CD4-positive, alpha-beta T cell (primary cell): ENCODE data around the gene MT1G. TPM values are rescaled to one million over a fixed set of nuclear protein-coding genes. Genes with fewer than 3 reads are reported as not detected.
"Not testable (repeated sequence)": the region's sequence is repeated elsewhere in the genome, so short reads cannot be mapped to it uniquely, and the experiment has no call there.

ENCODE experiments used
- ATAC-seq: fragments of 200-7000 bp; cut with Tn5 transposase; one replicate; pipeline ENCODE4 v1.10.0; 2022; ENCODE audit warnings: mild to moderate bottlenecking; ENCODE audit not compliant: poor library complexity
- CTCF ChIA-PET: fragments of 350-600 bp; sonication (Branson Sonifier 250); formaldehyde crosslinking; loops from one replicate; lab custom pipeline; 2021; ENCODE audit warnings: antibody characterized with exemption, inconsistent platforms; lab: Charles Lee
- POLR2A ChIA-PET: fragments of 350-600 bp; sonication (Branson Sonifier 250); formaldehyde crosslinking; loops from one replicate; lab custom pipeline; 2021; ENCODE audit warnings: antibody characterized with exemption, inconsistent platforms; lab: Charles Lee
- DNase-seq, 14 experiments: peaks; one replicate each; pipeline ENCODE4 v3.0.0-alpha.2; 2013 to 2020; ENCODE audit warnings: mixed read lengths in 2 of 14
- H3K27ac ChIP-seq, 2 donors: one replicate each; pipeline versions ENCODE4 v1.5.1 to v1.7.0; 2013; ENCODE audit warnings: low read length in 2 of 2, low read depth in 1 of 2, mild to moderate bottlenecking in 1 of 2
- H3K27me3 ChIP-seq, 2 experiments: 1 replicate in 1 of 2; 2 replicates in 1 of 2; pipeline versions ENCODE4 v1.6.1 to v1.7.0; 2013; ENCODE audit warnings: low read length in 2 of 2, control low read depth in 1 of 2, mild to moderate bottlenecking in 1 of 2, moderate library complexity in 1 of 2; ENCODE audit not compliant: insufficient read depth in 2 of 2, control insufficient read depth in 1 of 2
- H3K36me3 ChIP-seq: one replicate; pipeline ENCODE4 v1.6.1; 2013; ENCODE audit warnings: low read length, control low read depth; ENCODE audit not compliant: insufficient read depth
- H3K4me1 ChIP-seq: one replicate; pipeline ENCODE4 v1.6.1; 2013; ENCODE audit warnings: low read length, control low read depth; ENCODE audit not compliant: insufficient read depth
- H3K4me3 ChIP-seq: one replicate; pipeline ENCODE4 v1.5.1; 2013; ENCODE audit warnings: mild to moderate bottlenecking, low read length, moderate library complexity
- H3K9me3 ChIP-seq, 2 experiments: 1 replicate in 1 of 2; 2 replicates in 1 of 2; pipeline versions ENCODE4 v1.6.1 to v1.7.0; 2013; ENCODE audit warnings: low read length in 2 of 2, mild to moderate bottlenecking in 2 of 2, control low read depth in 1 of 2, moderate library complexity in 1 of 2; ENCODE audit not compliant: control insufficient read depth in 1 of 2, insufficient read depth in 1 of 2
- H3K27ac Mint-ChIP-seq: one replicate; pipeline ENCODE4 v1.8.0; 2020; ENCODE audit warnings: mixed read lengths
- H3K27me3 Mint-ChIP-seq: one replicate; pipeline ENCODE4 v1.8.0; 2021; ENCODE audit warnings: mixed read lengths
- H3K36me3 Mint-ChIP-seq: one replicate; pipeline ENCODE4 v1.8.0; 2021; ENCODE audit warnings: low read depth, mixed read lengths
- H3K4me1 Mint-ChIP-seq: one replicate; pipeline ENCODE4 v1.8.0; 2021; ENCODE audit warnings: low read depth, mixed read lengths
- H3K4me3 Mint-ChIP-seq: one replicate; pipeline ENCODE4 v1.8.0; 2020; ENCODE audit warnings: mild to moderate bottlenecking, mixed read lengths
- H3K9me3 Mint-ChIP-seq: one replicate; pipeline ENCODE4 v1.8.0; 2020; ENCODE audit warnings: mixed read lengths
- intact Hi-C, 2 experiments: fragments of 100-400 bp; cut with DNase I in 1 of 2; cut with micrococcal nuclease in 1 of 2; formaldehyde crosslinking; loops; one replicate each; pipeline versions ENCODE4 v1.15.1 to v1.9.0; 2023 to 2025; cut with DNase I, micrococcal nuclease
- total RNA-seq, 174 experiments: library from RNA in 2 of 174; stranded (reverse) in 2 of 174; gene quantifications; one replicate each; pipeline ENCODE4 v1.2.3 and lab custom pipeline; 2021 to 2026
- TF ChIP-seq, protein P1 (sequence below): fragments of 200-600 bp; IDR thresholded peaks from one replicate; pipeline ENCODE4 v1.8.0; 2022; ENCODE audit warnings: antibody characterized with exemption, mild to moderate bottlenecking

MT1G gene
- total RNA-seq, 2 experiments from 2014 or later: not detected

DNA sequence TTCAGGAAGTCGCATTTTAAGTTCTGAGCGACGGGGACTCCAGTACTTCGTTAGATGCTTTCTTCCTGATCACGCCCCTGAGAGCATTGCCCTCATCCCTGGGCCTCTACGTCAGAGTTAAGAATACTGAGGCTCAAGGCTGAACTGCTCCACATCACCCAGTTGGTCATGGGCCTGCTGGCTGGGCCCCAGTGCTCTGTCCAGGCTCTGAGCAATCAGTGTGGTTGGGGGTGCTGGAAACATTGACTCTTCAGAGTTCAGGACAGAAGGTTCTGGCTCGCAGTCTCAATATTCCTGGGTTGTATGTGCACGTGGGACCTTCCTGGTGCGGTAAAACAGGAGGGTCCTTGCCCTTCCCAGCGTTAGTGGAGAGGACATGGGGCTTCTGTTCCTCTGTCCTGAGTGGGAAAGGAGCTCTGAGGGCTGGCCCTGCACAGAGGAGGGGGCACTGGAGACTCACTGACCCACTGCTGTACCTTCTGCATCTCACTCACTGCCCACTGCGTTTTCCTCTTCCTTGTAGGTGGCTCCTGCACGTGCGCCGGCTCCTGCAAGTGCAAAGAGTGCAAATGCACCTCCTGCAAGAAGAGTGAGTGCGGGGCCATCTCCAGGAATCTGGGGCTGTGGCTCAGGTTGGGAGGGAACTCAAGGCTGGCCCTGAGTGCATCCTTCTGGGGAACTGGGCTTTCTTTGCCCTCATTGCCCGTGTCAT lies 41.8 kb downstream of the MT1G start:
- Histone ChIP-seq H3K27me3 (peaks cover 4 to 12% of the 10 kb centered on the region in 2 experiments), H3K36me3 (no peaks in the 10 kb centered on the region), H3K9me3 (no peaks in the 10 kb centered on the region), H3K4me1 (peaks cover 20% of the 10 kb centered on the region), H3K4me3 (peak overlapping the region; percentile 73), H3K27ac (no peak overlapping the region)
- POLR2A ChIA-PET: interaction anchor here (0.6 to 1.9 kb wide), 6 partner anchors 11 to 19 kb away, joined by 3 to 9 read pairs (median 4); partner anchors contain the start of gene MT2A
- intact Hi-C loops: loop anchor here in 1 of 2 experiments (2.0 kb wide), 1 partner anchor 17 kb away; the partner anchor contains the start of gene MT2A
- TF ChIP-seq, protein P1, sequence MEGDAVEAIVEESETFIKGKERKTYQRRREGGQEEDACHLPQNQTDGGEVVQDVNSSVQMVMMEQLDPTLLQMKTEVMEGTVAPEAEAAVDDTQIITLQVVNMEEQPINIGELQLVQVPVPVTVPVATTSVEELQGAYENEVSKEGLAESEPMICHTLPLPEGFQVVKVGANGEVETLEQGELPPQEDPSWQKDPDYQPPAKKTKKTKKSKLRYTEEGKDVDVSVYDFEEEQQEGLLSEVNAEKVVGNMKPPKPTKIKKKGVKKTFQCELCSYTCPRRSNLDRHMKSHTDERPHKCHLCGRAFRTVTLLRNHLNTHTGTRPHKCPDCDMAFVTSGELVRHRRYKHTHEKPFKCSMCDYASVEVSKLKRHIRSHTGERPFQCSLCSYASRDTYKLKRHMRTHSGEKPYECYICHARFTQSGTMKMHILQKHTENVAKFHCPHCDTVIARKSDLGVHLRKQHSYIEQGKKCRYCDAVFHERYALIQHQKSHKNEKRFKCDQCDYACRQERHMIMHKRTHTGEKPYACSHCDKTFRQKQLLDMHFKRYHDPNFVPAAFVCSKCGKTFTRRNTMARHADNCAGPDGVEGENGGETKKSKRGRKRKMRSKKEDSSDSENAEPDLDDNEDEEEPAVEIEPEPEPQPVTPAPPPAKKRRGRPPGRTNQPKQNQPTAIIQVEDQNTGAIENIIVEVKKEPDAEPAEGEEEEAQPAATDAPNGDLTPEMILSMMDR: no peak
- DNase-seq (no peak), ATAC-seq (peak; percentile 28)
- CTCF ChIA-PET: interaction anchor here (1.2 kb wide), 1 partner anchor 17 kb away, joined by 3 read pairs; no protein-coding TSS in a partner anchor
- Mint-ChIP-seq H3K27me3 (peaks cover 49% of the 10 kb centered on the region), H3K4me3 (peak overlapping the region; percentile 89), H3K36me3 (no peaks in the 10 kb centered on the region), H3K4me1 (peaks cover 11% of the 10 kb centered on the region), H3K27ac (no peak overlapping the region), H3K9me3 (no peaks in the 10 kb centered on the region)

DNA sequence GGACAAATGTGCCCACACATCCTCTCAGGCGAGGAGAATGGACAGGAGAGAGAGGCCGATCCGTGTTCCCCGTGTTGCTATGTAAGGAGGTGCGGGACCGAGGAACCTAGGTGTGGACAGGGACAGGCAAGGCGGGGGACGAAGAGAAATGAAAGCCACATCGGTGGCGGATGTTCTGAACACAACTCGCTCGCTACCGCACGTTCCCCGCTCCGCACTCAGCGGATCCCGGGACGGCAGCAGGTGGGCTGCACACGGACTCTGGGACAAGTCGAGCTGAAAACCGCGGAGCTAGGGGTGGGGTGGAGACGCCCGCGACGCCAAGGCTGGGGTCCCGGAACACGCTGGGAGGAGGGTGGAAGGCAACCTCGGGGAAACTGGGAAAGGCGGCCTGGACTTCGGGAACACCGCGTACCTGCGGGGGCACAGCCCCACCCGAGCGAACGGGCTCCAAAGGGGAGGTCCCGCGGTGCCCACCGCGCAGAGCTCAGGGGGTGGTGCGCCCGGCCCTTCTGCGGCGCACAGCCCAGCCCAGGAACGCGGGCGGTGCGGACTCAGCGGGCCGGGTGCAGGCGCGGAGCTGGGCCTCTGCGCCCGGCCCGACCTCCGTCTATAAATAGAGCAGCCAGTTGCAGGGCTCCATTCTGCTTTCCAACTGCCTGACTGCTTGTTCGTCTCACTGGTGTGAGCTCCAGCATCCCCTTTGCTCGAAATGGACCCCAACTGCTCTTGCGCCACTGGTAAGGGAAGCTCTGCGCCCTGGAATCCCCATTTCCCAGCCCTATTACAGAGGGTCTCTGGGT lies 42.5 kb downstream of the MT1G start, which contains the start of gene MT1E:
Gene MT1E, plus strand, starts transcription at position 642 of the 803 bp plus-strand sequence. Its CDS starts 71 bp downstream, at position 713.
- Mint-ChIP-seq H3K36me3 (no peaks in the 10 kb centered on the region), H3K4me3 (peak within 1 kb of the TSS; percentile 89), H3K9me3 (no peaks in the 10 kb centered on the region), H3K27ac (no peak within 1 kb of the TSS), H3K27me3 (peaks cover 42% of the 10 kb centered on the region), H3K4me1 (peaks cover 11% of the 10 kb centered on the region)
- ATAC-seq: peak; percentile 86
- Histone ChIP-seq H3K27ac (no peak within 1 kb of the TSS), H3K4me3 (peak within 1 kb of the TSS; percentile 73), H3K27me3 (peaks cover 0 to 10% of the 10 kb centered on the region in 2 experiments), H3K36me3 (no peaks in the 10 kb centered on the region), H3K4me1 (peaks cover 20% of the 10 kb centered on the region), H3K9me3 (no peaks in the 10 kb centered on the region)
- DNase-seq: peak in 11 of 14 experiments; percentile 11 to 80 (median 38)
- TF ChIP-seq, protein P1: no peak
- intact Hi-C loops: loop anchor here in 1 of 2 experiments (2.0 kb wide), 1 partner anchor 17 kb away; the partner anchor contains the start of gene MT2A
- CTCF ChIA-PET: interaction anchor here (1.2 kb wide), 1 partner anchor 18 kb away, joined by 3 read pairs; no protein-coding TSS in a partner anchor
- POLR2A ChIA-PET: interaction anchor here (0.6 to 1.9 kb wide), 6 partner anchors 11 to 18 kb away, joined by 3 to 9 read pairs (median 4); partner anchors contain the start of gene MT2A

DNA sequence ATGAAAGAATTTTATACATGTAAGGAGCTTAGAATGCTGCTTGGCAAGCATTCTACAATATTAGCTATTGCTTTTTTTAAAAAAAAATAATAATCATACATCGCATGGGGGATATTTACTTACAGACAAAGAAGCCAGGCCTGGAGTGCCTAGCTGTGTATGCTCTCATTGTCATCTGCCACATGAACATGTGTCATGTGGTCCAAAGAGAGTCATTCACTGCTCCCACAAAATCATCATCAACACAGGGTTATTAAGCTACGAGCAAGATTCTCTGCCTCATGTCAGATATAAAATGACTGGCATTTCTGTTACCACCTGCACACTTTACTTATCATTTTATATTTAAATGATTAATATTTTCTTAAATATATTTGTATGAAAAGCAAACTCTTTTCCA lies 44.2 kb downstream of the MT1G start:
- intact Hi-C loops: loop anchor here in 1 of 2 experiments (2.0 kb wide), 1 partner anchor 15 kb away; the partner anchor contains the start of gene MT2A
- ChIA-PET POLR2A (interaction anchor here (0.6 to 1.4 kb wide), 4 partner anchors 12 to 59 kb away, joined by 3 to 6 read pairs (median 3); partner anchors contain the start of gene MT1X), CTCF (no interaction called here)
- no peak overlapping the region for H3K4me3 ChIP-seq
- no peak for ATAC-seq
- H3K27me3 ChIP-seq: peaks cover 0 to 9% of the 10 kb centered on the region in 2 experiments
- Mint-ChIP-seq H3K36me3 (no peaks in the 10 kb centered on the region), H3K4me1 (peaks cover 11% of the 10 kb centered on the region), H3K27ac (no peak overlapping the region), H3K9me3 (no peaks in the 10 kb centered on the region), H3K27me3 (peaks cover 29% of the 10 kb centered on the region), H3K4me3 (no peak overlapping the region)
- H3K9me3 ChIP-seq: no peaks in the 10 kb centered on the region
- no peaks in the 10 kb centered on the region for H3K36me3 ChIP-seq
- H3K4me1 ChIP-seq: peaks cover 20% of the 10 kb centered on the region
- TF ChIP-seq, protein P1: no peak
- no peak for DNase-seq
- H3K27ac ChIP-seq: no peak overlapping the region

DNA sequence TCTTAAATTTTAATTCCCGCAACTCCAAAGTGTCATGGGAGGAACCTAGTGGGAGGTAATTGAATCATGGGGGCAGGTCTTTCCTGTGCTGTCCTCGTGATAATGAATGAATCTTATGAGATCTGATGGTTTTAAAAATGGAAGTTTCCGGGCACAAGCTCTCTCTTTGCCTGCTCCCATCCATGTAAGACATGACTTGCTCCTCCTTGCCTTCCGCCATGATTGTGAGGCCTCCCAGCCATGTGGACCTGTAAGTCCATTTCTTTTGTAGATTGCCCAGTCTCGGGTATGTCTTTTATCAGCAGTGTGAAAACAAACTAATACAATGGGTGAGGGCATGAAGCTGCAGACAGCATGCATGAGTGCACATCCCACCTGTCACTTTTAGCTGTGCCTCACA lies 44.7 kb downstream of the MT1G start:
- Mint-ChIP-seq H3K27me3 (peaks cover 27% of the 10 kb centered on the region), H3K4me1 (peaks cover 11% of the 10 kb centered on the region)
- Histone ChIP-seq H3K4me1 (peaks cover 20% of the 10 kb centered on the region), H3K27me3 (peaks cover 1 to 12% of the 10 kb centered on the region in 2 experiments)
- H3K27ac ChIP-seq, intact Hi-C loops, DNase-seq, H3K4me3 Mint-ChIP-seq, H3K36me3 Mint-ChIP-seq, H3K4me3 ChIP-seq, H3K9me3 Mint-ChIP-seq, H3K27ac Mint-ChIP-seq, CTCF ChIA-PET, ATAC-seq, H3K36me3 ChIP-seq, H3K9me3 ChIP-seq: not testable (repeated sequence)
- POLR2A ChIA-PET: interaction anchor here (1.2 to 1.4 kb wide), 2 partner anchors 12 to 17 kb away, joined by 3 to 6 read pairs; no protein-coding TSS in a partner anchor
